ENCODE results near the gene DGKB. TPM values are rescaled to one million over a fixed set of nuclear protein-coding genes. Genes with fewer than 3 reads are reported as not detected.

DGKB gene
- total RNA-seq, 1 experiment from 2014 or later: not detected

DNA sequence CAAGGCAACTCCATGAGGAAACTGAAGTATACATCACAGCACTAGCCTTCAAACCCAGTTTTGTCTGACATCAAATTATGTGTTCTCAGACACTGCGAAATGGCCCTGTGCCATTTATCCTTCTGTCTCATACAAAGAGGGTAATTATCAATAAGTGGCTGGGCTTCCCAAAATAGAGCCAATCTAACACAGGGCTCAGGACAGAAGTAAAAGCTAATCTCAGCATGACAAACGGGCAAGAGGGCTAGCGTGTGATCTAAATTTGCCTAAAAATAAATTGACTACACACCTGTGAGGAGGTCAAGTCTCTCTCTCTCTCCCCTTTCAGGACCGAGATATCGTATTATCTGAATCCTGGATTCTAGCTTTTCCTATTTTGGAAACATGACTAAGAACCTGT lies 67.2 kb downstream of the DGKB start:
- no peak overlapping the region for H3K4me3 Mint-ChIP-seq (ENCODE audit: low read depth, unreplicated experiment)
- TF ChIP-seq, protein P1, sequence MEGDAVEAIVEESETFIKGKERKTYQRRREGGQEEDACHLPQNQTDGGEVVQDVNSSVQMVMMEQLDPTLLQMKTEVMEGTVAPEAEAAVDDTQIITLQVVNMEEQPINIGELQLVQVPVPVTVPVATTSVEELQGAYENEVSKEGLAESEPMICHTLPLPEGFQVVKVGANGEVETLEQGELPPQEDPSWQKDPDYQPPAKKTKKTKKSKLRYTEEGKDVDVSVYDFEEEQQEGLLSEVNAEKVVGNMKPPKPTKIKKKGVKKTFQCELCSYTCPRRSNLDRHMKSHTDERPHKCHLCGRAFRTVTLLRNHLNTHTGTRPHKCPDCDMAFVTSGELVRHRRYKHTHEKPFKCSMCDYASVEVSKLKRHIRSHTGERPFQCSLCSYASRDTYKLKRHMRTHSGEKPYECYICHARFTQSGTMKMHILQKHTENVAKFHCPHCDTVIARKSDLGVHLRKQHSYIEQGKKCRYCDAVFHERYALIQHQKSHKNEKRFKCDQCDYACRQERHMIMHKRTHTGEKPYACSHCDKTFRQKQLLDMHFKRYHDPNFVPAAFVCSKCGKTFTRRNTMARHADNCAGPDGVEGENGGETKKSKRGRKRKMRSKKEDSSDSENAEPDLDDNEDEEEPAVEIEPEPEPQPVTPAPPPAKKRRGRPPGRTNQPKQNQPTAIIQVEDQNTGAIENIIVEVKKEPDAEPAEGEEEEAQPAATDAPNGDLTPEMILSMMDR (IDR thresholded peaks at IDR 0.05; ENCODE audit: unreplicated experiment): no peak
- H3K4me1 Mint-ChIP-seq (ENCODE audit: low read depth, unreplicated experiment): no peaks in the 10 kb centered on the region
- intact Hi-C loops (cut with micrococcal nuclease; ENCODE audit: unreplicated experiment): no loop called here
- H3K36me3 Mint-ChIP-seq (ENCODE audit: insufficient read depth, unreplicated experiment): no peaks in the 10 kb centered on the region
- no peak for DNase-seq
- H3K27me3 Mint-ChIP-seq (ENCODE audit: unreplicated experiment): no peaks in the 10 kb centered on the region
- H3K9me3 Mint-ChIP-seq (ENCODE audit: low read depth, unreplicated experiment): no peaks in the 10 kb centered on the region
- no peak overlapping the region for H3K27ac Mint-ChIP-seq (ENCODE audit: unreplicated experiment)
- CTCF ChIA-PET: no interaction called here
- BruUV-seq (replicated peaks): no TSS peak

DNA sequence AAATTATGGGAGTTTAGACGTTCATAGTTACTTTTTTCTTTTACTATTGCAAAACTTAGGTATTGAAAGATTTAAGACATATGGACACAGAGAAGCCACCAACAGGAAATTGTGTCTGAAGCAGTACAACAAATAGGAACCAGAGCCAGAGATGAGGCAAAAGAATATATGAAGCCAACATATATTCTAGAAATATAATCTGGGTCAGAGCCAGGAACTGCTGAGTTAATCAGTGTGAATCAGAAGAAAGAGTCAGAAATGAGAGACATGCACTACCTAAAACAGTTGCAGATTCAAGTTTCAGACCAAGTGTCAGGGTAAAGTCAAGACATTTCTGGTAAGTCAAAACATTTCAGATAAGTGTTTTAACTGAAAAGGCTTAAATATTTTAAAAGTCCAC lies 67.7 kb downstream of the DGKB start:
- Mint-ChIP-seq H3K27ac (ENCODE audit: unreplicated experiment) (no peak overlapping the region), H3K4me1 (ENCODE audit: low read depth, unreplicated experiment) (no peaks in the 10 kb centered on the region), H3K36me3 (ENCODE audit: insufficient read depth, unreplicated experiment) (no peaks in the 10 kb centered on the region), H3K27me3 (ENCODE audit: unreplicated experiment) (no peaks in the 10 kb centered on the region), H3K4me3 (ENCODE audit: low read depth, unreplicated experiment) (no peak overlapping the region), H3K9me3 (ENCODE audit: low read depth, unreplicated experiment) (no peaks in the 10 kb centered on the region)
- DNase-seq: no peak
- intact Hi-C loops (cut with micrococcal nuclease; ENCODE audit: unreplicated experiment): no loop called here
- CTCF ChIA-PET: interaction anchor here (0.8 kb wide), 1 partner anchor 87 kb away, joined by 3 read pairs; no protein-coding TSS in a partner anchor
- TF ChIP-seq, protein P1 (IDR thresholded peaks at IDR 0.05; ENCODE audit: unreplicated experiment): no peak
- BruUV-seq (replicated peaks): no TSS peak

DNA sequence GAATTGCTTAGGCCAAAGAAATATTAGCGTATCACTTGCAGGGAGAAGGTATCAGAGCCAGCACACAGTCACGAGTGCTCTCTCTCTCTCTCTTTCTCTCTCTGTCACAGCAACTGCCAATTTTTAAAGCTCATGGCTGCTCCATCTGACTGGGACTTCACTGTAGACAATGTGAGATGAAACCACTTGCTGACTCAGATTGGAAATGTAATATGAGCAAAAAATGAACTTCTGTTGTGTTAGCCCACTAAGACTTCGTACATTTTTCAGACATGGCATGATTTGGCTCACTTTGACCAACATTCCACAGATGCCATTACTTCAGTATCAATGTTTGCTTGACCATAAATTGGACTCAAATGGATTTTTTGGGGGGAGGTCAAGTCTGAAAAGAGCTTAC lies 68.1 kb downstream of the DGKB start:
- Mint-ChIP-seq H3K27me3 (ENCODE audit: unreplicated experiment) (no peaks in the 10 kb centered on the region), H3K4me1 (ENCODE audit: low read depth, unreplicated experiment) (no peaks in the 10 kb centered on the region), H3K4me3 (ENCODE audit: low read depth, unreplicated experiment) (no peak overlapping the region), H3K9me3 (ENCODE audit: low read depth, unreplicated experiment) (no peaks in the 10 kb centered on the region), H3K27ac (ENCODE audit: unreplicated experiment) (no peak overlapping the region), H3K36me3 (ENCODE audit: insufficient read depth, unreplicated experiment) (no peaks in the 10 kb centered on the region)
- intact Hi-C loops (cut with micrococcal nuclease; ENCODE audit: unreplicated experiment): no loop called here
- TF ChIP-seq, protein P1 (IDR thresholded peaks at IDR 0.05; ENCODE audit: unreplicated experiment): no peak
- CTCF ChIA-PET: interaction anchor here (0.8 kb wide), 1 partner anchor 86 kb away, joined by 3 read pairs; no protein-coding TSS in a partner anchor
- BruUV-seq (replicated peaks): no TSS peak
- no peak for DNase-seq

DNA sequence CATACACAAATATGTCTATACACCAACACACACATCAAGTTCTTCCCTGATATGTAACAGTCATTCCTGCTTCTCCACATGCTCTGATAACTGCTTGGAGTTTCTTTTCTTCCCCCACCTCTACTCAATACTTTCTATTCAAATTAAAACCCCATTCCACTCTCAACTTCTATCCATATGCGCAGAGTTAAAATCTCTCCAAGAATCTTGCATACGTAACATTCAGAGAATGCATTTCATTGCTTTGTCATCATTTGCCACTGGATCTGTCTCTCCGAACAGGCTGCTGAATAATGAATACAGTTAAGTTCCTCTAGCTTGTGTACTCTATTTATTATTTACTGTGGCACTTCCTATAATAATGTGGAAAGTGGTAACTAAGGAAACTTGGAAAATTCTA lies 68.8 kb downstream of the DGKB start:
- BruUV-seq (replicated peaks): no TSS peak
- Mint-ChIP-seq H3K9me3 (ENCODE audit: low read depth, unreplicated experiment) (no peaks in the 10 kb centered on the region), H3K4me3 (ENCODE audit: low read depth, unreplicated experiment) (no peak overlapping the region), H3K27me3 (ENCODE audit: unreplicated experiment) (no peaks in the 10 kb centered on the region), H3K27ac (ENCODE audit: unreplicated experiment) (no peak overlapping the region), H3K4me1 (ENCODE audit: low read depth, unreplicated experiment) (no peaks in the 10 kb centered on the region), H3K36me3 (ENCODE audit: insufficient read depth, unreplicated experiment) (no peaks in the 10 kb centered on the region)
- DNase-seq: no peak
- intact Hi-C loops (cut with micrococcal nuclease; ENCODE audit: unreplicated experiment): no loop called here
- TF ChIP-seq, protein P1 (IDR thresholded peaks at IDR 0.05; ENCODE audit: unreplicated experiment): no peak
- CTCF ChIA-PET: interaction anchor here (0.5 kb wide), 1 partner anchor 129 kb away, joined by 3 read pairs; no protein-coding TSS in a partner anchor
